Measurements from ENCODE around the gene ANTXR1.

- TF ChIP-seq CTCF (IDR thresholded peaks at IDR 0.05; ENCODE audit: low read depth, low read length): no peak
- TF ChIP-seq EZH2phosphoT487 (IDR thresholded peaks at IDR 0.05; ENCODE audit: low read depth): no peak
Measured at GRCh38 chr2:69285379-69285894, 272.5 kb downstream of the ANTXR1 start.
